DMS153 (cell line): Measurements from ENCODE around the gene CLINT1.
"Not testable (repeated sequence)": the region's sequence is repeated elsewhere in the genome, so short reads cannot be mapped to it uniquely, and the experiment has no call there.

Experiments
- DNase-seq: peaks from one replicate; lab custom pipeline; 2025; lab: John Stamatoyannopoulos, UW

CLINT1 gene

GRCh38 chr5:157858527-157859226, at the start of gene CLINT1:
Gene CLINT1, minus strand, starts transcription at chr5:157859145. Its CDS starts 175 bp downstream, at chr5:157858970.
- DNase-seq = peak; percentile 66

- DNase-seq = no peak
Observed at GRCh38 chr5:157908459-157908858, 49.5 kb upstream of the CLINT1 start.

GRCh38 chr5:157907479-157907878, 48.5 kb upstream of the CLINT1 start:
- no peak for DNase-seq

GRCh38 chr5:157903117-157903450, 44.1 kb upstream of the CLINT1 start:
- no peak for DNase-seq

- no peak for DNase-seq
Observed at GRCh38 chr5:157902449-157903116, 43.6 kb upstream of the CLINT1 start.

GRCh38 chr5:157900644-157901043, 41.7 kb upstream of the CLINT1 start:
- peak; percentile 56 for DNase-seq

GRCh38 chr5:157893611-157894010, 34.7 kb upstream of the CLINT1 start:
- DNase-seq = no peak

- DNase-seq = no peak
Observed at GRCh38 chr5:157892974-157893373, 34.0 kb upstream of the CLINT1 start.

- DNase-seq = no peak
Observed at GRCh38 chr5:157890836-157891597, 32.1 kb upstream of the CLINT1 start.

- DNase-seq = peak; percentile 52
Observed at GRCh38 chr5:157888814-157889532, 30.0 kb upstream of the CLINT1 start.

- no peak for DNase-seq
Observed at GRCh38 chr5:157886796-157887380, 27.9 kb upstream of the CLINT1 start.

- DNase-seq = not testable (repeated sequence)
Observed at GRCh38 chr5:157885051-157885450, 26.1 kb upstream of the CLINT1 start.

- not testable (repeated sequence) for DNase-seq
Observed at GRCh38 chr5:157881498-157881897, 22.6 kb upstream of the CLINT1 start.

- DNase-seq = no peak
Observed at GRCh38 chr5:157877821-157878220, 18.9 kb upstream of the CLINT1 start.

- no peak for DNase-seq
Observed at GRCh38 chr5:157874861-157875260, 15.9 kb upstream of the CLINT1 start.

GRCh38 chr5:157870837-157871834, 12.2 kb upstream of the CLINT1 start:
- no peak for DNase-seq

- DNase-seq = no peak
Observed at GRCh38 chr5:157867751-157868387, 8.9 kb upstream of the CLINT1 start.

- DNase-seq = no peak
Observed at GRCh38 chr5:157866536-157866935, 7.6 kb upstream of the CLINT1 start.

- no peak for DNase-seq
Observed at GRCh38 chr5:157865781-157866180, 6.8 kb upstream of the CLINT1 start.

- no peak for DNase-seq
Observed at GRCh38 chr5:157864067-157864466, 5.1 kb upstream of the CLINT1 start.
